Activated naive CD8-positive, alpha-beta T cell treated with anti-CD3 and anti-CD28 coated beads, Interleukin-2, amount 10 ng/mL, durations not matched to agents 7 days and 5 days (primary cell): ENCODE data around the gene USP3. TPM values are rescaled to one million over a fixed set of nuclear protein-coding genes. Genes with fewer than 3 reads are reported as not detected.
"Not testable (repeated sequence)": the region's sequence is repeated elsewhere in the genome, so short reads cannot be mapped to it uniquely, and the experiment has no call there.

Source experiments
- ATAC-seq: fragments of 150-1000 bp; cut with Tn5 transposase; one replicate; pipeline ENCODE4 v1.10.0; 2021; ENCODE audit warnings: low read depth, moderate library complexity
- POLR2A ChIA-PET: fragments of 350-600 bp; sonication (Branson Sonifier 250); formaldehyde crosslinking; loops from one replicate; lab custom pipeline; 2021; ENCODE audit warnings: antibody characterized with exemption; lab: Charles Lee
- DNase-seq: peaks from one replicate; pipeline ENCODE4 v3.0.0; 2021
- H3K27ac Mint-ChIP-seq: one replicate; pipeline ENCODE4 v1.8.0; 2022; ENCODE audit warnings: mild to moderate bottlenecking, mixed read lengths
- H3K27me3 Mint-ChIP-seq: one replicate; pipeline ENCODE4 v1.8.0; 2022; ENCODE audit warnings: mild to moderate bottlenecking, moderate library complexity, mixed read lengths
- H3K36me3 Mint-ChIP-seq: one replicate; pipeline ENCODE4 v1.8.0; 2021; ENCODE audit warnings: mild to moderate bottlenecking, mixed read lengths
- H3K4me1 Mint-ChIP-seq: one replicate; pipeline ENCODE4 v1.8.0; 2021; ENCODE audit warnings: mixed read lengths
- H3K4me3 Mint-ChIP-seq: one replicate; pipeline ENCODE4 v1.8.0; 2022; ENCODE audit warnings: mild to moderate bottlenecking, moderate library complexity, mixed read lengths
- H3K9me3 Mint-ChIP-seq: one replicate; pipeline ENCODE4 v1.8.0; 2021; ENCODE audit warnings: mixed read lengths
- total RNA-seq, 2 experiments: library from RNA; stranded (reverse); gene quantifications; one replicate each; pipeline ENCODE4 v1.2.3, GENCODE V29; 2021

USP3 gene
- total RNA-seq, 2 experiments from 2014 or later: 75.6 to 83.1 TPM

- H3K36me3 Mint-ChIP-seq: no peaks in the 10 kb centered on the region
- ATAC-seq (no peak), DNase-seq (no peak)
- no peaks in the 10 kb centered on the region for H3K9me3 Mint-ChIP-seq
- H3K4me1 Mint-ChIP-seq: peaks cover 52% of the 10 kb centered on the region
- peak overlapping the region; percentile 38 for H3K27ac Mint-ChIP-seq
- POLR2A ChIA-PET: interaction anchor here (4.7 kb wide), 1 partner anchor 21 kb away, joined by 26 read pairs; the partner anchor contains the start of gene USP3
- H3K4me3 Mint-ChIP-seq: no peak overlapping the region
- H3K27me3 Mint-ChIP-seq: no peaks in the 10 kb centered on the region
These were observed 21.5 kb upstream of the USP3 start for GRCh38 chr15:63482874-63483323.

GRCh38 chr15:63483521-63484371, 20.6 kb upstream of the USP3 start:
- Mint-ChIP-seq H3K27me3 (no peaks in the 10 kb centered on the region), H3K4me3 (peak overlapping the region; percentile 16), H3K4me1 (peaks cover 47% of the 10 kb centered on the region), H3K27ac (peak overlapping the region; percentile 84), H3K9me3 (no peaks in the 10 kb centered on the region), H3K36me3 (no peaks in the 10 kb centered on the region)
- DNase-seq: no peak
- no peak for ATAC-seq
- POLR2A ChIA-PET: interaction anchor here (1.3 to 2.3 kb wide), 2 partner anchors 15 to 21 kb away, joined by 5 to 18 read pairs; partner anchors contain the start of gene USP3

GRCh38 chr15:63484433-63485186, 19.8 kb upstream of the USP3 start:
- DNase-seq (no peak), ATAC-seq (no peak)
- H3K36me3 Mint-ChIP-seq: no peaks in the 10 kb centered on the region
- H3K4me1 Mint-ChIP-seq: peaks cover 38% of the 10 kb centered on the region
- no peaks in the 10 kb centered on the region for H3K27me3 Mint-ChIP-seq
- H3K4me3 Mint-ChIP-seq: peak overlapping the region; percentile 16
- peak overlapping the region; percentile 84 for H3K27ac Mint-ChIP-seq
- H3K9me3 Mint-ChIP-seq: no peaks in the 10 kb centered on the region
- POLR2A ChIA-PET: interaction anchor here (1.3 to 2.3 kb wide), 2 partner anchors 14 to 20 kb away, joined by 5 to 18 read pairs; partner anchors contain the start of gene USP3

- ATAC-seq (peak; percentile 95), DNase-seq (peak; percentile 91)
- Mint-ChIP-seq H3K4me1 (peaks cover 38% of the 10 kb centered on the region), H3K4me3 (peak overlapping the region; percentile 59), H3K27me3 (no peaks in the 10 kb centered on the region), H3K9me3 (no peaks in the 10 kb centered on the region), H3K36me3 (no peaks in the 10 kb centered on the region), H3K27ac (peak overlapping the region; percentile 63)
- POLR2A ChIA-PET: interaction anchor here (0.6 to 4.0 kb wide), 8 partner anchors 10 to 249 kb away, joined by 3 to 46 read pairs (median 3); partner anchors contain the start of gene USP3
These were observed 17.2 kb upstream of the USP3 start for GRCh38 chr15:63487076-63487757.

GRCh38 chr15:63487758-63488397, 16.5 kb upstream of the USP3 start:
- H3K9me3 Mint-ChIP-seq, H3K27me3 Mint-ChIP-seq, H3K36me3 Mint-ChIP-seq, ATAC-seq, H3K27ac Mint-ChIP-seq, H3K4me3 Mint-ChIP-seq, DNase-seq: not testable (repeated sequence)
- H3K4me1 Mint-ChIP-seq: peaks cover 37% of the 10 kb centered on the region
- POLR2A ChIA-PET: interaction anchor here (0.6 to 4.0 kb wide), 7 partner anchors 10 to 250 kb away, joined by 3 to 46 read pairs (median 3); partner anchors contain the start of gene USP3

- Mint-ChIP-seq H3K9me3 (no peaks in the 10 kb centered on the region), H3K27me3 (no peaks in the 10 kb centered on the region), H3K4me3 (no peak overlapping the region), H3K36me3 (no peaks in the 10 kb centered on the region), H3K27ac (no peak overlapping the region), H3K4me1 (peaks cover 38% of the 10 kb centered on the region)
- DNase-seq (no peak), ATAC-seq (no peak)
- POLR2A ChIA-PET: interaction anchor here (1.2 to 4.0 kb wide), 3 partner anchors 13 to 16 kb away, joined by 3 to 46 read pairs (median 4); partner anchors contain the start of gene USP3
These were observed 15.9 kb upstream of the USP3 start for GRCh38 chr15:63488398-63488960.

- Mint-ChIP-seq H3K27ac (no peak overlapping the region), H3K9me3 (no peaks in the 10 kb centered on the region), H3K4me3 (no peak overlapping the region), H3K4me1 (peaks cover 35% of the 10 kb centered on the region), H3K36me3 (no peaks in the 10 kb centered on the region), H3K27me3 (no peaks in the 10 kb centered on the region)
- ATAC-seq (no peak), DNase-seq (no peak)
- POLR2A ChIA-PET: interaction anchor here (1.1 to 4.0 kb wide), 2 partner anchors 9 to 15 kb away, joined by 5 to 46 read pairs; partner anchors contain the start of gene USP3
These were observed 15.0 kb upstream of the USP3 start for GRCh38 chr15:63489352-63489751.

- Mint-ChIP-seq H3K9me3 (no peaks in the 10 kb centered on the region), H3K27ac (no peak overlapping the region), H3K4me3 (no peak overlapping the region), H3K36me3 (no peaks in the 10 kb centered on the region), H3K4me1 (peaks cover 32% of the 10 kb centered on the region), H3K27me3 (no peaks in the 10 kb centered on the region)
- no peak for DNase-seq
- no peak for ATAC-seq
- POLR2A ChIA-PET: interaction anchor here (1.1 to 4.0 kb wide), 2 partner anchors 8 to 14 kb away, joined by 5 to 46 read pairs; partner anchors contain the start of gene USP3
These were observed 13.9 kb upstream of the USP3 start for GRCh38 chr15:63490345-63491034.

GRCh38 chr15:63491116-63491827, 13.1 kb upstream of the USP3 start:
- POLR2A ChIA-PET: no interaction called here
- H3K36me3 Mint-ChIP-seq: no peaks in the 10 kb centered on the region
- no peaks in the 10 kb centered on the region for H3K27me3 Mint-ChIP-seq
- no peak overlapping the region for H3K27ac Mint-ChIP-seq
- no peak overlapping the region for H3K4me3 Mint-ChIP-seq
- no peaks in the 10 kb centered on the region for H3K9me3 Mint-ChIP-seq
- ATAC-seq (no peak), DNase-seq (no peak)
- peaks cover 37% of the 10 kb centered on the region for H3K4me1 Mint-ChIP-seq

- peaks cover 39% of the 10 kb centered on the region for H3K4me1 Mint-ChIP-seq
- DNase-seq (no peak), ATAC-seq (no peak)
- H3K36me3 Mint-ChIP-seq: no peaks in the 10 kb centered on the region
- no peaks in the 10 kb centered on the region for H3K9me3 Mint-ChIP-seq
- H3K27me3 Mint-ChIP-seq: no peaks in the 10 kb centered on the region
- POLR2A ChIA-PET: no interaction called here
- no peak overlapping the region for H3K27ac Mint-ChIP-seq
- no peak overlapping the region for H3K4me3 Mint-ChIP-seq
These were observed 12.4 kb upstream of the USP3 start for GRCh38 chr15:63491979-63492378.

- Mint-ChIP-seq H3K27ac (no peak overlapping the region), H3K4me1 (peaks cover 35% of the 10 kb centered on the region)
- POLR2A ChIA-PET: interaction anchor here (6.6 kb wide), 1 partner anchor 13 kb away, joined by 52 read pairs; the partner anchor contains the start of gene USP3
These were observed 11.8 kb upstream of the USP3 start for GRCh38 chr15:63492541-63493077.

More at GRCh38 chr15:63492541-63493077, 11.8 kb upstream of the USP3 start:
- no peaks in the 10 kb centered on the region for H3K36me3 Mint-ChIP-seq
- H3K27me3 Mint-ChIP-seq: no peaks in the 10 kb centered on the region
- DNase-seq (no peak), ATAC-seq (no peak)
- no peaks in the 10 kb centered on the region for H3K9me3 Mint-ChIP-seq
- no peak overlapping the region for H3K4me3 Mint-ChIP-seq
